Tibial nerve (tissue), 4 donors: Measurements from ENCODE around the gene ZNF217.

Experiments
- CTCF ChIP-seq, 5 experiments: fragments of 200-600 bp in 3 of 5; fragments of 450-650 bp in 2 of 5; sonication (generic) in 3 of 5; IDR thresholded peaks; one replicate each; pipeline ENCODE4 v1.5.1; 2016 to 2019; ENCODE audit warnings: antibody characterized with exemption in 5 of 5, mild to moderate bottlenecking in 3 of 5, moderate library complexity in 2 of 5
- EP300 ChIP-seq, 2 donors: sonication (generic); formaldehyde crosslinking; IDR thresholded peaks; one replicate each; pipeline ENCODE4 v1.6.1; 2017; ENCODE audit warnings: antibody characterized with exemption in 2 of 2, mild to moderate bottlenecking in 1 of 2
- POLR2A ChIP-seq, 2 donors: fragments of 450-650 bp; IDR thresholded peaks; one replicate each; pipeline ENCODE4 v1.6.1; 2017; ENCODE audit warnings: antibody characterized with exemption in 2 of 2, mild to moderate bottlenecking in 2 of 2, moderate library complexity in 2 of 2

GRCh38 chr20:53561505-53561904 is 32.1 kb downstream of the ZNF217 start:
- TF ChIP-seq CTCF (IDR thresholded peaks at IDR 0.05) (no peak), POLR2A (IDR thresholded peaks at IDR 0.05) (no peak), EP300 (IDR thresholded peaks at IDR 0.05) (no peak)
